ENCODE measurements around the gene GAB1. TPM values are rescaled to one million over a fixed set of nuclear protein-coding genes. Genes with fewer than 3 reads are reported as not detected.
"Not testable (repeated sequence)": the region's sequence is repeated elsewhere in the genome, so short reads cannot be mapped to it uniquely, and the experiment has no call there.

The GAB1 gene
- total RNA-seq, 1 donor from 2014 or later: 32.6 TPM

DNA sequence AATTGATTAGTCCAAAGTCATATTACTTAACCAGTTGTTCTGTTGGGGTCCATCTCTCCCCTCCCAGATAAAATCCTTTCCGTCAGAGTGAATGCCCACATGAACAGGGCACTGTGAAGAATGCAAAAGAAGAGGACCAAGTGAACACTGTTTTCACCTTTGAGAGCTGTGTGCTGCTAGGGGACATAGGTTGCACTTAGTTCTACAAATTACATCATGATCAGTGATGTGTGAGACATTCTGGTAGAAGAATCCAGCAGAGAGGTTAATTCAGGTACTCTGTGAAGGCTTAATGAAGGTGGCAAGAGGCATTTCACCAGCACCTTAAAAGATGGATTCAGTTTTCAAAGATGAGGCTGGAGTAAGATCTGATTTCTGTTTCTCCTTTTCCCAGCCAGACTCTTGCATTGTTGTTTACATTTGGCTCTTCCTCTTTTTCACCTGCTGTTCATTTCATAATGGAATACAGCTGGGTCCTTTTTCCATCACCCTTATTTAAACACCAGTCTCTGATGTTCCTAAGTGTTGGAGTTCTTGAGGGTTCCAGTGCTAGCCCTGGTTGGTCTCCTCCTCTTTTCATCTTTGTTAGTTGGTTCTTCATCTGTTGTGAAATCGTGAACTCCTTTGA lies 10.9 kb downstream of the GAB1 start:
- H3K9me3 Mint-ChIP-seq (ENCODE audit: unreplicated experiment): no peaks in the 10 kb centered on the region
- H3K4me1 Mint-ChIP-seq (ENCODE audit: unreplicated experiment): peaks cover 64% of the 10 kb centered on the region
- TF ChIP-seq, protein P1, sequence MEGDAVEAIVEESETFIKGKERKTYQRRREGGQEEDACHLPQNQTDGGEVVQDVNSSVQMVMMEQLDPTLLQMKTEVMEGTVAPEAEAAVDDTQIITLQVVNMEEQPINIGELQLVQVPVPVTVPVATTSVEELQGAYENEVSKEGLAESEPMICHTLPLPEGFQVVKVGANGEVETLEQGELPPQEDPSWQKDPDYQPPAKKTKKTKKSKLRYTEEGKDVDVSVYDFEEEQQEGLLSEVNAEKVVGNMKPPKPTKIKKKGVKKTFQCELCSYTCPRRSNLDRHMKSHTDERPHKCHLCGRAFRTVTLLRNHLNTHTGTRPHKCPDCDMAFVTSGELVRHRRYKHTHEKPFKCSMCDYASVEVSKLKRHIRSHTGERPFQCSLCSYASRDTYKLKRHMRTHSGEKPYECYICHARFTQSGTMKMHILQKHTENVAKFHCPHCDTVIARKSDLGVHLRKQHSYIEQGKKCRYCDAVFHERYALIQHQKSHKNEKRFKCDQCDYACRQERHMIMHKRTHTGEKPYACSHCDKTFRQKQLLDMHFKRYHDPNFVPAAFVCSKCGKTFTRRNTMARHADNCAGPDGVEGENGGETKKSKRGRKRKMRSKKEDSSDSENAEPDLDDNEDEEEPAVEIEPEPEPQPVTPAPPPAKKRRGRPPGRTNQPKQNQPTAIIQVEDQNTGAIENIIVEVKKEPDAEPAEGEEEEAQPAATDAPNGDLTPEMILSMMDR (IDR thresholded peaks at IDR 0.05): no peak
- H3K4me3 Mint-ChIP-seq (ENCODE audit: unreplicated experiment): no peak overlapping the region
- H3K36me3 Mint-ChIP-seq (ENCODE audit: unreplicated experiment): peaks cover 2% of the 10 kb centered on the region
- H3K27me3 Mint-ChIP-seq (ENCODE audit: unreplicated experiment): no peaks in the 10 kb centered on the region
- peak overlapping the region; percentile 17 for H3K27ac Mint-ChIP-seq (ENCODE audit: unreplicated experiment)
- no peak for DNase-seq (ENCODE audit: extremely low spot score, unreplicated experiment)

DNA sequence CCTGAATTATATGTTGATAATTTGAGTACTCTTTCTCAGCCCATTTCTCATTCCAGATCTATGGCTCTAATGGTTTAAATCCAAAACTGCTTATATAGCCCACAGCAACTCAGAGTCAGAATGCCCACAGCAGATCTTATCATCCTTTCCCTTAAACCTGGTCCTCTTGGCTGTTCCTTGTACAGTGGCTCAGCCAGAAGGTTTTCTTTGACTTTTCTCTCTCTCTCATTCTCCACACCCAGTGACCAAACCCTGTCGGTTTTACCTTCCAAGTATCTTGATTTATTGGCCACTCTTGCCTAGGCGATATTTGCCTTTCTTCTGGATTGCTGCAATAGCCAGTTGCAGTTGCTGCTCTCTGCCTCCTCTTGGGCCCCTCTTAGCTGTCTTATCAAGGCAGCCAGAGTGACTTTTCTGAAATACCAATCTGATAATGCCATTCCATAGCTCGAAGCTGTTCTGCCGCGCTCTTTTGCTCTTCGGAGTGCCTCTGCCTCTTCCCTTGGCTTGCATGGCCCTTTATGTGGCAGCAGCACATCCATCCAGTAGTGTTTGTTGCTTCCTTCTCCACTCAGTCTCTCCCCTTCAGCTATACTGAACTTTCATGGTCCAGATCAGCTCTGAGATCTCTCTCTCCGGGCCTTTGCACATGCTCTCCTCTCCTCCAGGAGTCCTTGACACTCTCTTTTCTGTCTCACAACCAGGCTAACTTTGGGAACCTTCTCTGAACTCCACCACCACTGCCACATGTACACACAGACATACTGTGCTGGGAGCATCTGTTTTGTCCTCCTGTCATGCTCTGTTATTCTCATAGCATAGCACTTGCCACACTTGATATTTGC lies 11.8 kb downstream of the GAB1 start:
- H3K4me1 Mint-ChIP-seq (ENCODE audit: unreplicated experiment): peaks cover 65% of the 10 kb centered on the region
- TF ChIP-seq, protein P1 (IDR thresholded peaks at IDR 0.05): no peak

DNA sequence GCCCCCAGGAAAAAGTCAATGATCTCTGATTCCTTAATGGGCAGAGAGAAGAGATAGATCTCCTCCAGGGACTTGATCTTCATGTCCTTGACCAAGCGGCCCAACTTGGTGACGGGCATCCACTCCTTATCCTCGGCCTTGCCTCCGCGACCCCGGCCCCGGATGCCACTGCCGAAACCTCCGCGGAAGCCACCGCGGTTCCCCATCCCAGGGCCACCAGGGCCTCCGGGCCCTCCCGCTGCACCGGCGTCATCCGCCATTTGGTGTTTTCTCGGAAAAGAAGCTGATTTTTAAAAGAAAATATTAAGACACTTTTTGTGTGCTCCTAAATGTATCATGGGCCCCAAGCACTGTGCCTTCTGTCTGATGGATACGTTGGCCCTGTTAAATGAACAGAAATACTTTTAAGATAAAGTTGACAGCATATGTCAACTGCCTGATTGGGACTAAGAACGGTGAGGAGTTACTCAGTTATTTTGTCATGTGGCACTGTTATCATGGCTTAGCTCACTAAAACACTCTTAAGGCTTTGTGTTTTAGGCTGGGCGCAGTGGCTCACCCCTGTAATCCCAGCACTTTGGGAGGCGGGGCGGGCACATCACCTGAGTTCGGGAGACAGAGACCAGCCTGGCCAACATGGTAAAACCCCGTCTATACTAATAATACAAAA lies 13.3 kb downstream of the GAB1 start:
- peaks cover 61% of the 10 kb centered on the region for H3K4me1 Mint-ChIP-seq (ENCODE audit: unreplicated experiment)
- H3K9me3 Mint-ChIP-seq (ENCODE audit: unreplicated experiment); H3K27ac Mint-ChIP-seq (ENCODE audit: unreplicated experiment); H3K4me3 Mint-ChIP-seq (ENCODE audit: unreplicated experiment); H3K36me3 Mint-ChIP-seq (ENCODE audit: unreplicated experiment); DNase-seq (ENCODE audit: extremely low spot score, unreplicated experiment); H3K27me3 Mint-ChIP-seq (ENCODE audit: unreplicated experiment): not testable (repeated sequence)

More for the DNA sequence above, 11.8 kb downstream of the GAB1 start:
- Mint-ChIP-seq H3K4me3 (ENCODE audit: unreplicated experiment) (no peak overlapping the region), H3K27me3 (ENCODE audit: unreplicated experiment) (no peaks in the 10 kb centered on the region), H3K9me3 (ENCODE audit: unreplicated experiment) (no peaks in the 10 kb centered on the region), H3K36me3 (ENCODE audit: unreplicated experiment) (peaks cover 2% of the 10 kb centered on the region), H3K27ac (ENCODE audit: unreplicated experiment) (no peak overlapping the region)
- DNase-seq (ENCODE audit: extremely low spot score, unreplicated experiment): no peak

DNA sequence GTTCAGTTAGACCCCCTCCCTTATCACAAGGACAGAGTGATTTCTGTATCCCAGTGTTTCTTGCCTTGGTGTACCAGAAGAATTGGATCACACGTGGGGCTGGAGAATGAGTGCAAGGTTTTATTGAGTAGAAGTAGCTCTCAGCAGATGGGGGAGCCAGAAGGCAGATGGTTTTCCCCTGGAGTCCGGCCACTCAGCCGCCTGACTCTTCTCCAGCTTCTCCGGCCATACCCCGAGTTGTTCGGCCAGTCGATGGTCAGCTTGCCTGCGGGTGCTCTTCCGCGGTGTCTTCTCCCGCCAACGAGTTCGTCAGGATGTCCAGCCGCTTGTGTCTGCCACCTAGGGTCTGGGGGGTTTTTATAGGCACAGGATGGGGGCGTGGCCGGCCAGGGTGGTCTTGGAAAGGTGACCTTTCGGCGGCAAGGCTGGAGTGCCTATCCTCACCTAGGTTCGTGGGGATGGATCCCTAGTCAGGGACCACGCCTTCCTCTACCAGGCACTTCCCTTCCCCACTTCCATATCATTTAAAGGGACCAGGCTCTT lies 14.5 kb downstream of the GAB1 start:
- H3K36me3 Mint-ChIP-seq (ENCODE audit: unreplicated experiment): peaks cover 2% of the 10 kb centered on the region
- H3K27me3 Mint-ChIP-seq (ENCODE audit: unreplicated experiment): no peaks in the 10 kb centered on the region
- H3K4me3 Mint-ChIP-seq (ENCODE audit: unreplicated experiment): no peak overlapping the region
- no peak overlapping the region for H3K27ac Mint-ChIP-seq (ENCODE audit: unreplicated experiment)
- no peak for DNase-seq (ENCODE audit: extremely low spot score, unreplicated experiment)
- no peaks in the 10 kb centered on the region for H3K9me3 Mint-ChIP-seq (ENCODE audit: unreplicated experiment)
- peaks cover 61% of the 10 kb centered on the region for H3K4me1 Mint-ChIP-seq (ENCODE audit: unreplicated experiment)
- TF ChIP-seq, protein P1 (IDR thresholded peaks at IDR 0.05): no peak

DNA sequence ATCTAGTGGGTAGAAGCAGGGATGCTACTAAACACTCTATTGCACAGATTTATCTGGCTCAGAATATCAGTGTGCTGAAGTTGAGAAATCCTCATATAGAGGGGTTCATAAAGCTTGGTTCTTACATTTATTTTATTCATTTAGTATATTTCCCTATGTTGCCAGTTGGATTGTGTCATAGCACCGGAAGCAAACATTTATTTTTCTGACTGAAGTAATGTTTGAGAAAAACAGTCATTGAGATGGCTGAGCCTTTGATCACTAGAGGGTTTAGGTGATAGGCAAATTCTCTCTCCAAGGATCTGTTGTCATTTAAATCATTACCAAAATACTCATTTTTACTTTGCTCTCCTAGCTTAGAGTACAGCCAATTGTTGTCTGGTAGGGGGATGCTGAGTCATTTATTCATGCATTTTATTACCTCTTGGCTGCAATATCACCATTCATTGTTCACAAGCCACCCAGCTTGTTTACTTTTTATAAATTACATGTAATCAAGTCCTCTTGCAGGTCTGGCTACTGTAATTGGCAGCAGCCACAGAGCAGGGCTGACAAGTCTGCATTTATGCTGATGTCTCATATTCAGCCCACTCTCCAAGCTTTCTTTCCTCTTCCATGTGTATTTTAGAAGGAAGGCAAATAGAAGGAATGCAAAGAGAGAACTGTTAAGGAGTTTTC lies 15.2 kb downstream of the GAB1 start:
- H3K36me3 Mint-ChIP-seq (ENCODE audit: unreplicated experiment): peaks cover 2% of the 10 kb centered on the region
- H3K9me3 Mint-ChIP-seq (ENCODE audit: unreplicated experiment): no peaks in the 10 kb centered on the region
- H3K27ac Mint-ChIP-seq (ENCODE audit: unreplicated experiment): peak overlapping the region; percentile 34
- no peak for DNase-seq (ENCODE audit: extremely low spot score, unreplicated experiment)
- H3K4me1 Mint-ChIP-seq (ENCODE audit: unreplicated experiment): peaks cover 61% of the 10 kb centered on the region
- H3K27me3 Mint-ChIP-seq (ENCODE audit: unreplicated experiment): no peaks in the 10 kb centered on the region
- TF ChIP-seq, protein P1 (IDR thresholded peaks at IDR 0.05): no peak
- no peak overlapping the region for H3K4me3 Mint-ChIP-seq (ENCODE audit: unreplicated experiment)

All from osteocyte (in vitro differentiated cells).